ENCODE data around the gene ANKRD16.
A peak's percentile ranks its signal among the peaks of the same experiment; 100 is the strongest.
"Not testable (repeated sequence)": the region's sequence is repeated elsewhere in the genome, so short reads cannot be mapped to it uniquely, and the experiment has no call there.

ANKRD16 gene

GRCh38 chr10:5888843-5889623, 660 bp downstream of the ANKRD16 start:
- TF ChIP-seq CTCF (IDR thresholded peaks at IDR 0.05), result peak; percentile 29
- TF ChIP-seq ZFX (IDR thresholded peaks at IDR 0.05; ENCODE audit: borderline replicate concordance), result no peak
- peak overlapping the region; percentile 72 for H3K27ac ChIP-seq

GRCh38 chr10:5888351-5888750, 1.3 kb downstream of the ANKRD16 start:
- peak overlapping the region; percentile 72 for H3K27ac ChIP-seq
- TF ChIP-seq CTCF (IDR thresholded peaks at IDR 0.05) (no peak), ZFX (IDR thresholded peaks at IDR 0.05; ENCODE audit: borderline replicate concordance) (no peak)

DNA sequence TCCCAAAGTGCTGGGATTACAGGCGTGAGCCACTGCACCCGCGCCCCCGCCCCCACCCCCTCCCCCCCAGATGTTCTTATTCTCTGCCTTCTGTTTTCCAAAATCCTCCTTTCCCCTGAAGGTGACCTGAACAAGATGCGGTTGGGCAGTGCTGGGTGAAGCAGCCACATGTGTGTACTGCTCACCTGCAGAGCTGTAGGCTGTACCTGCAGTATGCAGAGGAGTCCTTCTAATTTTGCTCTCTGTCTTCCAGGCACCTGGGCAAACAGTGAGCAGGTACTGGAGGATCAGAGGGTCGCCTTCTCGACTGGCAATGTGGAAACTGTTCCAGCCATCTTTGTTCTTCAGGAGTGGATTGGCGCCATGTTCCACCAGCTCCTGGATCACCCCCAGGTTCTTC, 2.1 kb downstream of the ANKRD16 start:
- no peak for TF ChIP-seq ZFX (IDR thresholded peaks at IDR 0.05; ENCODE audit: borderline replicate concordance)
- TF ChIP-seq CTCF (IDR thresholded peaks at IDR 0.05), result no peak
- peak overlapping the region; percentile 72 for H3K27ac ChIP-seq

- TF ChIP-seq CTCF (IDR thresholded peaks at IDR 0.05) (no peak), ZFX (IDR thresholded peaks at IDR 0.05; ENCODE audit: borderline replicate concordance) (no peak)
- peak overlapping the region; percentile 72 for H3K27ac ChIP-seq
Measured at GRCh38 chr10:5887029-5887428, 2.7 kb downstream of the ANKRD16 start.

DNA sequence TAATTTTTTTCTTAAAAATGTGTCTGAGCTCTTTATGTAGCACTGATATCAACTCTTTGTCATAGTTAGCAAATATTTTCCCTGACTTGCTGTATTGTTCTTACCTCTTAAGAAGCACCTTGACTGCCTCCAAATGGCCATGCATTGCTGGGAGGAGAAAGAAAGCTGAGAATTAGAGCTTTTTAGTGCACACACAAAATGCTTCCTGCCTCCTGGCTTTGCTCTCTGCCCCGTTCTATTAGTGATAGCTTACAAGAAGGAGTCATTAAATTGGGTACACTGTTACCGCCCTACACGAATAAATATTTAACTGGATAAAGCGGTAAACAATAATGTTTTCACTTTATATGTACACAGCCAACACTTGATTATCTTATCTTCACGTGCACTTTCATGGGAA, 4.1 kb downstream of the ANKRD16 start:
- TF ChIP-seq CTCF (IDR thresholded peaks at IDR 0.05) (no peak; the same call in 1 of the 2 replicates), ZFX (IDR thresholded peaks at IDR 0.05; ENCODE audit: borderline replicate concordance) (no peak)
- H3K27ac ChIP-seq, result peak overlapping the region; percentile 72

- H3K27ac ChIP-seq, result no peak overlapping the region
Measured at GRCh38 chr10:5882961-5883360, 6.7 kb downstream of the ANKRD16 start.

DNA sequence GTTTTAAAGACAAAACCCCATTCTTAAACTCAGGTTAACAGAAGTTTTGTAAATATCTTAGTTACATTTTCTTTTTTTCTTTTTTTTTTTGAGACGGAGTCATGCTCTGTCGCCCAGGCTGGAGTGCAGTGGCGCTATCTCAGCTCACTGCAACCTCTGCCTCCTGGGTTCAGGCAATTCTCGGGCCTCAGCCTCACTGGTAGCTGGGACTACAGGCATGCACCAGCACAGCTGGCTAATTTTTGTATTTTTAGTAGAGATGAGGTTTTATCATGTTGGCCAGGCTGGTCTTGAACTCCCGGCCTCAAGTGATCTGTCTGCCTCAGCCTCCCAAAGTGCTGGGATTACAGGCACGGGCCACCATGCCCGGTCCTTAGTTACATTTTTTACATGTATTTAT, 12.7 kb downstream of the ANKRD16 start:
- H3K27ac ChIP-seq, result not testable (repeated sequence)

More at GRCh38 chr10:5882961-5883360, 6.7 kb downstream of the ANKRD16 start:
- no peak for TF ChIP-seq ZFX (IDR thresholded peaks at IDR 0.05; ENCODE audit: borderline replicate concordance)
- TF ChIP-seq CTCF (IDR thresholded peaks at IDR 0.05), result no peak
